PFSK-1 (cell line): Measurements from ENCODE around the gene FOCAD.

Experiments used
- FOXP2 ChIP-seq: optimal IDR thresholded peaks from 2 replicates; pipeline ENCODE3; 2011; ENCODE audit warnings: borderline replicate concordance, control low read depth, inconsistent platforms; ENCODE audit not compliant: insufficient read depth; ENCODE audit errors: extremely low read length, extremely low read depth
- POLR2AphosphoS5 ChIP-seq: IDR thresholded peaks from 2 replicates; pipeline ENCODE4 v1.6.1; 2012; ENCODE audit warnings: low read depth, mild to moderate bottlenecking, control low read depth, low read length, moderate library complexity
- REST ChIP-seq, 2 experiments: IDR thresholded peaks; 2 replicates each; pipeline versions ENCODE4 v1.6.1 to v1.8.0; 2011 to 2012; ENCODE audit warnings: low read depth in 2 of 2, low read length in 2 of 2, control low read depth in 1 of 2, inconsistent platforms in 1 of 2, mild to moderate bottlenecking in 1 of 2, moderate library complexity in 1 of 2; ENCODE audit not compliant: insufficient read depth in 1 of 2
- SIN3A ChIP-seq: IDR thresholded peaks from 2 replicates; pipeline ENCODE4 v1.6.1; 2012; ENCODE audit warnings: mild to moderate bottlenecking, low read length, moderate library complexity, borderline replicate concordance; ENCODE audit not compliant: insufficient read depth
- TAF1 ChIP-seq: IDR thresholded peaks from 2 replicates; pipeline ENCODE4 v1.6.1; 2012; ENCODE audit warnings: low read length, control low read depth, borderline replicate concordance; ENCODE audit not compliant: insufficient read depth

- no peak for TF ChIP-seq POLR2AphosphoS5
- no peak for TF ChIP-seq SIN3A
- TF ChIP-seq REST (IDR thresholded peaks at IDR 0.05; ENCODE audit: insufficient read depth in 1 of 2, low read depth in 2 of 2, low read length in 2 of 2): no peak
- TF ChIP-seq TAF1: no peak
- TF ChIP-seq FOXP2: no peak
Measured at GRCh38 chr9:20786807-20787206, 102.7 kb downstream of the FOCAD start.
